Measurements from ENCODE around the gene BRS3.

BRS3 gene

DNA sequence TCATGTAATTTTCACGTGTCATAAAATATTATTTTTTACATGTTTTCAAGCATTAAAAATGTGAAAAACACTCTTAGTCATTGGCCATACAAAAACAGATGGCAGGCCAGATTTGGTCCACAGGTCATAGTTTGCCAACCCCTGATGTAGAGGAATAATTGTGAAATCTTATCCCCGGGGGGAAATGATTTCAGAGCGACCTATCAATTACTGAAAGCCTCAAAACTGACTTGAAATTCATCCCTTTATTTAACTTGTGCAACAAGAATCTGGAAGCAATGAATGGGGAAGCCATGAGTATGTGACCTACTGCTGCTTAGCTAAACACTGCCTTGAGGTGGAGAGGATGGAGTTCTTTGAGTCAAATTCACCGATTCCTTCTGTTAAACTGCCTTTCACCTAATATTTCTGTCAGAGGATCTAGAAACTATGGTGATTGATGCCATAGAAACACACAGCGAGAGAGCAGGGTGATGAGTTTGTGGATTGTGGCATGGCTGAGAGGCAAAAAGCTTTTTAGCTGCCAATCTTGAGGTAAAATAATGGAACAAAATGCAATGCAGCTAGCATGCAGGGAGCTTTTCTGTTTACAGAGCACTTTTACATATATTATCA, 30.3 kb upstream of the BRS3 start:
- DNase-seq (ENCODE audit: low read depth), result peak; percentile 32
- TF ChIP-seq POLR2A (IDR thresholded peaks at IDR 0.05; ENCODE audit: extremely low read depth, insufficient read length), result no peak
- TF ChIP-seq CTCF (IDR thresholded peaks at IDR 0.05; ENCODE audit: low read depth, low read length), result no peak
- no peak for TF ChIP-seq MYC (IDR thresholded peaks at IDR 0.05; ENCODE audit: low read depth, low read length)
- TF ChIP-seq, protein P1, sequence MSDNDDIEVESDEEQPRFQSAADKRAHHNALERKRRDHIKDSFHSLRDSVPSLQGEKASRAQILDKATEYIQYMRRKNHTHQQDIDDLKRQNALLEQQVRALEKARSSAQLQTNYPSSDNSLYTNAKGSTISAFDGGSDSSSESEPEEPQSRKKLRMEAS (IDR thresholded peaks at IDR 0.05; ENCODE audit: low read depth, low read length), result no peak
- no peak overlapping the region for H3K4me3 ChIP-seq (ENCODE audit: low read depth, low read length)

GRCh38 chrX:136464589-136464988, 23.2 kb upstream of the BRS3 start:
- no peak overlapping the region for H3K4me3 ChIP-seq (ENCODE audit: low read depth, low read length)

GRCh38 chrX:136467303-136467702, 20.4 kb upstream of the BRS3 start:
- H3K4me3 ChIP-seq (ENCODE audit: low read depth, low read length), result no peak overlapping the region
- TF ChIP-seq MYC (IDR thresholded peaks at IDR 0.05; ENCODE audit: low read depth, low read length) (no peak), POLR2A (IDR thresholded peaks at IDR 0.05; ENCODE audit: extremely low read depth, insufficient read length) (no peak), CTCF (IDR thresholded peaks at IDR 0.05; ENCODE audit: low read depth, low read length) (no peak)
- TF ChIP-seq, protein P1 (IDR thresholded peaks at IDR 0.05; ENCODE audit: low read depth, low read length), result no peak
- DNase-seq (ENCODE audit: low read depth), result no peak

More at GRCh38 chrX:136464589-136464988, 23.2 kb upstream of the BRS3 start:
- DNase-seq (ENCODE audit: low read depth), result no peak
- TF ChIP-seq POLR2A (IDR thresholded peaks at IDR 0.05; ENCODE audit: extremely low read depth, insufficient read length) (no peak), CTCF (IDR thresholded peaks at IDR 0.05; ENCODE audit: low read depth, low read length) (no peak), MYC (IDR thresholded peaks at IDR 0.05; ENCODE audit: low read depth, low read length) (no peak)
- TF ChIP-seq, protein P1 (IDR thresholded peaks at IDR 0.05; ENCODE audit: low read depth, low read length), result no peak

GRCh38 chrX:136468391-136469103, 19.2 kb upstream of the BRS3 start:
- TF ChIP-seq, protein P1 (IDR thresholded peaks at IDR 0.05; ENCODE audit: low read depth, low read length), result no peak
- no peak for TF ChIP-seq POLR2A (IDR thresholded peaks at IDR 0.05; ENCODE audit: extremely low read depth, insufficient read length)
- H3K4me3 ChIP-seq (ENCODE audit: low read depth, low read length), result no peak overlapping the region
- no peak for DNase-seq (ENCODE audit: low read depth)

GRCh38 chrX:136473663-136474062, 14.1 kb upstream of the BRS3 start:
- TF ChIP-seq, protein P1 (IDR thresholded peaks at IDR 0.05; ENCODE audit: low read depth, low read length), result no peak
- no peak for TF ChIP-seq MYC (IDR thresholded peaks at IDR 0.05; ENCODE audit: low read depth, low read length)
- TF ChIP-seq POLR2A (IDR thresholded peaks at IDR 0.05; ENCODE audit: extremely low read depth, insufficient read length), result no peak
- TF ChIP-seq CTCF (IDR thresholded peaks at IDR 0.05; ENCODE audit: low read depth, low read length), result no peak
- DNase-seq (ENCODE audit: low read depth), result peak; percentile 25
- no peak overlapping the region for H3K4me3 ChIP-seq (ENCODE audit: low read depth, low read length)

DNA sequence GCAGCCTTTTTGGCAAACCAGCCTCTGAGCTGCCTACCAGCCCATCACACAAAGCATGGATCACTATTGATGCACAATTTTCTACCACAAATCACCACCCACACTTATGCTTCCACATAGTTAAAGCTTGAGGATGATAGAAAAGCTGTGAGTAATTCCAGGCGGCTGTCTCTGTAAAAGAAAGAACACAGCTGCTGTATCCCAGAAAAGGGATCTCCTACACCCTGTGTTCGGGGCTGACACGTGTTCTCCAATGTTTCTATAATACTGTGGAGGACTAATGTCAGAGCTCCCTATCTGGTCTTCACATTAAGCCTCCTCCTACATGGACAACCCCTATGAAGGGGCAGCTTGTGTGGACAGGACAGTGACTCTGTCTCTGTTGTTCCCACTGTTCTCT, 12.5 kb upstream of the BRS3 start:
- TF ChIP-seq, protein P1 (IDR thresholded peaks at IDR 0.05; ENCODE audit: low read depth, low read length), result no peak
- TF ChIP-seq POLR2A (IDR thresholded peaks at IDR 0.05; ENCODE audit: extremely low read depth, insufficient read length) (no peak), CTCF (IDR thresholded peaks at IDR 0.05; ENCODE audit: low read depth, low read length) (no peak), MYC (IDR thresholded peaks at IDR 0.05; ENCODE audit: low read depth, low read length) (no peak)
- no peak overlapping the region for H3K4me3 ChIP-seq (ENCODE audit: low read depth, low read length)
- no peak for DNase-seq (ENCODE audit: low read depth)

Data from NB4 (cell line).